ENCODE results near the gene WDR46. TPM values are rescaled to one million over a fixed set of nuclear protein-coding genes. Genes with fewer than 3 reads are reported as not detected.

Gene WDR46
- total and polyA plus RNA-seq, 2 of the 13 experiments (the other 11 are each of a cell fraction or from before 2014, with no cell fraction given) = 47.4 to 105 TPM

DNA sequence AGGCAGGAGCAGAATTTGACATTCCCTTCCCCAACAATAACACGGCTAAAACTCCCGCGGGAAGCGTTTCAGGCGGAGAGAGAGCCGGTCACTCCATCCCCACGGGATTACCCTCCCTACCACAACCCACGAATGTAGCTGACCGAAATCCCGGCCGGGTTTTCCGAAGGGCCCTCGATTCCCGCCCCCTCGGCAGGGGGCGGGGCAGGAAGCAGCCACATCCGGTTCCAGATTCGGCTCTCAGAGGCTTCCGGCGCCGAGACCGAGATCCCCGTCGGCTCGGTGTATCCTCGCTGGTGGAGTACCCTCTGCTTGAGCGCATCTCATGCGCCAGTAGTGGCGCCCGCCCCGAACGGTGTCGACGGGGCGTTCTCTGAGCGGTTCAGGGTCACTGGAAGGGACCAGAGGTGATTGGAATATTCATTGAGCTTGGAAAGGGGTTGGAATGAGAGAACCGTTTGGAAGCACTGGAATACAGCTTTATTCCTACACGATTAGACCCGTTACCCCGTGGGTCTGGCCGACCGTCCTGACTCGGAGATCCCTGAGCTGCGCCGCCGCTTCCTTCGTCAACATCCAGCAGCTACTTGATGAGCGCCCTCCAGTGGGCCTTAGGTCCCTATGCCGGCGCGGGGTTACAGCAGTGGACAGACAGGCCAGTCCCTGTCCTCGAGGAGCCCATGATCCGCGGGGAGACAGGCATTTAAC lies 10.4 kb upstream of the WDR46 start (continued):
- TF ChIP-seq ESRRA (CRISPR knock-in tag; IDR thresholded peaks at IDR 0.05; ENCODE audit: low read depth) (peak; percentile 65; the same call in 1 of the 2 replicates), HOXA5 (CRISPR knock-in tag; IDR thresholded peaks at IDR 0.05) (0 out of 2 replicates have a peak, but pooled peaks have one; percentile 18), TCF7L2 (IDR thresholded peaks at IDR 0.05; ENCODE audit: low read depth, low read length) (no peak), ZNF12 (CRISPR knock-in tag; IDR thresholded peaks at IDR 0.05) (no peak; the same call in 1 of the 2 replicates), JUN (CRISPR knock-in tag; IDR thresholded peaks at IDR 0.05) (peak; percentile 47; the same call in 1 of the 2 replicates), MAFG (CRISPR knock-in tag; IDR thresholded peaks at IDR 0.05) (no peak), NFE2 (CRISPR knock-in tag; IDR thresholded peaks at IDR 0.05) (no peak), ZNF746 (CRISPR knock-in tag; IDR thresholded peaks at IDR 0.05) (peak; percentile 39; the same call in 1 of the 2 replicates)
- TF ChIP-seq, protein P1, sequence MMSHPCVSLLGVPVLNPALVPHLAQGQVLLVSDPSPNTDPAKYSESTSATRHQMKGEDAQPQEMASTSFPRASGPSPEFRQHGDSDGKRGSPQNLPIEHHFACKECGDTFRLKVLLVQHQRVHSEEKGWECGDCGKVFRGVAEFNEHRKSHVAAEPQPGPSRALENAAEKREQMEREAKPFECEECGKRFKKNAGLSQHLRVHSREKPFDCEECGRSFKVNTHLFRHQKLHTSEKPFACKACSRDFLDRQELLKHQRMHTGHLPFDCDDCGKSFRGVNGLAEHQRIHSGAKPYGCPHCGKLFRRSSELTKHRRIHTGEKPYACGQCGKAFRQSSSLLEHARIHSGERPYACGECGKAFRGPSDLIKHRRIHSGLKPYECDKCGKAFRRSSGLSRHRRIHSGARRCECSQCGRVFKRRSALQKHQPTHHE (CRISPR knock-in tag; IDR thresholded peaks at IDR 0.05; ENCODE audit: borderline replicate concordance) = 0 out of 2 replicates have a peak, but pooled peaks have one; percentile 46
- TF ChIP-seq, protein P2, sequence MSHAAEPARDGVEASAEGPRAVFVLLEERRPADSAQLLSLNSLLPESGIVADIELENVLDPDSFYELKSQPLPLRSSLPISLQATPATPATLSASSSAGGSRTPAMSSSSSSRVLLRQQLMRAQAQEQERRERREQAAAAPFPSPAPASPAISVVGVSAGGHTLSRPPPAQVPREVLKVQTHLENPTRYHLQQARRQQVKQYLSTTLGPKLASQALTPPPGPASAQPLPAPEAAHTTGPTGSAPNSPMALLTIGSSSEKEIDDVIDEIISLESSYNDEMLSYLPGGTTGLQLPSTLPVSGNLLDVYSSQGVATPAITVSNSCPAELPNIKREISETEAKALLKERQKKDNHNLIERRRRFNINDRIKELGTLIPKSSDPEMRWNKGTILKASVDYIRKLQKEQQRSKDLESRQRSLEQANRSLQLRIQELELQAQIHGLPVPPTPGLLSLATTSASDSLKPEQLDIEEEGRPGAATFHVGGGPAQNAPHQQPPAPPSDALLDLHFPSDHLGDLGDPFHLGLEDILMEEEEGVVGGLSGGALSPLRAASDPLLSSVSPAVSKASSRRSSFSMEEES (CRISPR knock-in tag; IDR thresholded peaks at IDR 0.05) = peak; percentile 48
- TF ChIP-seq, protein P3, sequence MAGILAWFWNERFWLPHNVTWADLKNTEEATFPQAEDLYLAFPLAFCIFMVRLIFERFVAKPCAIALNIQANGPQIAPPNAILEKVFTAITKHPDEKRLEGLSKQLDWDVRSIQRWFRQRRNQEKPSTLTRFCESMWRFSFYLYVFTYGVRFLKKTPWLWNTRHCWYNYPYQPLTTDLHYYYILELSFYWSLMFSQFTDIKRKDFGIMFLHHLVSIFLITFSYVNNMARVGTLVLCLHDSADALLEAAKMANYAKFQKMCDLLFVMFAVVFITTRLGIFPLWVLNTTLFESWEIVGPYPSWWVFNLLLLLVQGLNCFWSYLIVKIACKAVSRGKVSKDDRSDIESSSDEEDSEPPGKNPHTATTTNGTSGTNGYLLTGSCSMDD (CRISPR knock-in tag; IDR thresholded peaks at IDR 0.05) = no peak
- TF ChIP-seq, protein P4, sequence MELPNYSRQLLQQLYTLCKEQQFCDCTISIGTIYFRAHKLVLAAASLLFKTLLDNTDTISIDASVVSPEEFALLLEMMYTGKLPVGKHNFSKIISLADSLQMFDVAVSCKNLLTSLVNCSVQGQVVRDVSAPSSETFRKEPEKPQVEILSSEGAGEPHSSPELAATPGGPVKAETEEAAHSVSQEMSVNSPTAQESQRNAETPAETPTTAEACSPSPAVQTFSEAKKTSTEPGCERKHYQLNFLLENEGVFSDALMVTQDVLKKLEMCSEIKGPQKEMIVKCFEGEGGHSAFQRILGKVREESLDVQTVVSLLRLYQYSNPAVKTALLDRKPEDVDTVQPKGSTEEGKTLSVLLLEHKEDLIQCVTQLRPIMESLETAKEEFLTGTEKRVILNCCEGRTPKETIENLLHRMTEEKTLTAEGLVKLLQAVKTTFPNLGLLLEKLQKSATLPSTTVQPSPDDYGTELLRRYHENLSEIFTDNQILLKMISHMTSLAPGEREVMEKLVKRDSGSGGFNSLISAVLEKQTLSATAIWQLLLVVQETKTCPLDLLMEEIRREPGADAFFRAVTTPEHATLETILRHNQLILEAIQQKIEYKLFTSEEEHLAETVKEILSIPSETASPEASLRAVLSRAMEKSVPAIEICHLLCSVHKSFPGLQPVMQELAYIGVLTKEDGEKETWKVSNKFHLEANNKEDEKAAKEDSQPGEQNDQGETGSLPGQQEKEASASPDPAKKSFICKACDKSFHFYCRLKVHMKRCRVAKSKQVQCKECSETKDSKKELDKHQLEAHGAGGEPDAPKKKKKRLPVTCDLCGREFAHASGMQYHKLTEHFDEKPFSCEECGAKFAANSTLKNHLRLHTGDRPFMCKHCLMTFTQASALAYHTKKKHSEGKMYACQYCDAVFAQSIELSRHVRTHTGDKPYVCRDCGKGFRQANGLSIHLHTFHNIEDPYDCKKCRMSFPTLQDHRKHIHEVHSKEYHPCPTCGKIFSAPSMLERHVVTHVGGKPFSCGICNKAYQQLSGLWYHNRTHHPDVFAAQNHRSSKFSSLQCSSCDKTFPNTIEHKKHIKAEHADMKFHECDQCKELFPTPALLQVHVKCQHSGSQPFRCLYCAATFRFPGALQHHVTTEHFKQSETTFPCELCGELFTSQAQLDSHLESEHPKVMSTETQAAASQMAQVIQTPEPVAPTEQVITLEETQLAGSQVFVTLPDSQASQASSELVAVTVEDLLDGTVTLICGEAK (IDR thresholded peaks at IDR 0.05) = peak; percentile 35
- TF ChIP-seq, protein P4 (CRISPR knock-in tag; IDR thresholded peaks at IDR 0.05) = no peak; the same call in 1 of the 2 replicates
